K562 (cell line): ENCODE data around the gene ID1. TPM values are rescaled to one million over a fixed set of nuclear protein-coding genes. Genes with fewer than 3 reads are reported as not detected.

Experiments used
- ATAC-seq: fragments of 200-7000 bp; cut with Tn5 transposase; 3 replicates; pipeline ENCODE4 v1.9.1; 2020; ENCODE audit warnings: moderate library complexity
- BruUV-seq: library from RNA; stranded (reverse); fragments of 400-500 nt; replicated peaks from 2 replicates; lab custom pipeline; 2021; lab: Mats Ljungman, UMichigan
- CTCF ChIA-PET: fragments of 300-600 bp; formaldehyde crosslinking; extraction: SDS; loops from one replicate; lab custom pipeline; 2021; ENCODE audit warnings: low intra/inter-chr PET ratio; lab: Yijun Ruan, JAX
- POLR2A ChIA-PET: fragments of 300-600, 350-650 bp; sonication (Branson Sonifier 250); formaldehyde crosslinking; extraction: SDS; loops from one replicate; lab custom pipeline; 2021; ENCODE audit warnings: antibody characterized with exemption, inconsistent platforms; lab: Yijun Ruan, JAX
- DNase-seq, 4 experiments: peaks; one replicate each; pipeline versions ENCODE4 v3.0.0 to v3.0.0-alpha.2; 2011 to 2018; ENCODE audit warnings: low spot score in 3 of 4, mixed read lengths in 3 of 4; ENCODE audit errors: extremely low read depth in 1 of 4
- FAIRE-seq: peaks from 2 replicates; lab custom pipeline; 2011; peaks lifted over from hg19 to GRCh38; lab: Jason Lieb, UNC
- H2AFZ ChIP-seq: 2 replicates; pipeline ENCODE4 v1.6.0; 2011; ENCODE audit warnings: low read depth, low read length, control low read depth, inconsistent platforms
- H3K27ac ChIP-seq: fragments of 200-600 bp; 3 replicates; pipeline ENCODE4 v1.8.0; 2011; ENCODE audit warnings: low read depth, mild to moderate bottlenecking, control low read depth, inconsistent platforms, low read length, moderate library complexity, mixed read lengths; ENCODE audit errors: extremely low read depth
- H3K27me3 ChIP-seq, 2 experiments: fragments of 300-600 bp in 1 of 2; 2 replicates in 1 of 2; 3 replicates in 1 of 2; pipeline versions ENCODE4 v1.6.0 to v1.8.0; 2011; ENCODE audit warnings: inconsistent platforms in 2 of 2, low read length in 2 of 2, mild to moderate bottlenecking in 1 of 2, mixed read lengths in 1 of 2, moderate library complexity in 1 of 2; ENCODE audit not compliant: control insufficient read depth in 2 of 2, insufficient read depth in 2 of 2
- H3K36me3 ChIP-seq: fragments of 300-600 bp; 3 replicates; pipeline ENCODE4 v1.8.0; 2011; ENCODE audit warnings: mild to moderate bottlenecking, low read length, inconsistent platforms; ENCODE audit not compliant: control insufficient read depth, insufficient read depth
- H3K4me1 ChIP-seq, 2 experiments: fragments of 200-600 bp in 1 of 2; replicated peaks in 1 of 2; 2 replicates in 1 of 2; 3 replicates in 1 of 2; pipeline versions ENCODE4 v1.5.1 to v1.8.0; 2011; ENCODE audit warnings: inconsistent platforms in 2 of 2, low read length in 2 of 2, mild to moderate bottlenecking in 1 of 2, mixed read lengths in 1 of 2, moderate library complexity in 1 of 2; ENCODE audit not compliant: control insufficient read depth in 2 of 2, insufficient read depth in 2 of 2
- H3K4me2 ChIP-seq: 2 replicates; pipeline ENCODE4 v1.6.1; 2011; ENCODE audit warnings: low read length, control low read depth, inconsistent platforms, mixed read lengths; ENCODE audit not compliant: insufficient read depth
- H3K4me3 ChIP-seq: fragments of 200-600 bp; sonication (generic), shearing (Covaris generic); 2 replicates; pipeline ENCODE4 v1.5.1; 2016; ENCODE audit warnings: control low read depth, inconsistent platforms
- H3K79me2 ChIP-seq: fragments of 200-600 bp; 3 replicates; pipeline ENCODE4 v1.8.0; 2011; ENCODE audit warnings: low read length, inconsistent platforms; ENCODE audit not compliant: control insufficient read depth, insufficient read depth
- H3K9ac ChIP-seq, 2 experiments: 2 replicates each; pipeline versions ENCODE4 v1.6.0 to v1.6.1; 2011; ENCODE audit warnings: low read depth in 2 of 2, low read length in 2 of 2, control low read depth in 1 of 2, inconsistent platforms in 1 of 2, mild to moderate bottlenecking in 1 of 2, mixed read lengths in 1 of 2; ENCODE audit not compliant: insufficient read depth in 1 of 2
- H3K9me1 ChIP-seq: one replicate; pipeline ENCODE4 v1.6.0; 2011; ENCODE audit warnings: inconsistent platforms, mild to moderate bottlenecking, low read length, moderate library complexity; ENCODE audit not compliant: control insufficient read depth, insufficient read depth
- H3K9me3 ChIP-seq: replicated peaks from 2 replicates; pipeline ENCODE4 v1.5.1; 2011; ENCODE audit warnings: low read depth, low read length, inconsistent platforms; ENCODE audit not compliant: control insufficient read depth, insufficient read depth
- H4K20me1 ChIP-seq: replicated peaks from 2 replicates; pipeline ENCODE4 v1.6.1; 2011; ENCODE audit warnings: low read length, inconsistent platforms, mixed read lengths; ENCODE audit not compliant: control insufficient read depth, insufficient read depth
- CUX1 ChIP-seq: fragments of 200-800 bp; sonication (Bioruptor generic); IDR thresholded peaks from 2 replicates; pipeline ENCODE4 v1.6.1; 2016; ENCODE audit warnings: missing genetic modification characterization, missing compliant biosample characterization
- GABPB1 ChIP-seq: sonication (generic); formaldehyde crosslinking; IDR thresholded peaks from 2 replicates; pipeline ENCODE4 v1.8.0; 2022; ENCODE audit warnings: mild to moderate bottlenecking, missing genetic modification reagents
- MCM3 ChIP-seq: fragments of 450-650 bp; IDR thresholded peaks from 2 replicates; pipeline ENCODE4 v1.6.1; 2016
- RBM22 ChIP-seq: fragments of 200-400 bp; formaldehyde crosslinking; IDR thresholded peaks from 2 replicates; pipeline ENCODE4 v1.6.1; 2018; ENCODE audit warnings: low read length, low read depth; ENCODE audit not compliant: poor library complexity, severe bottlenecking
- ZBTB33 ChIP-seq: sonication (generic); formaldehyde crosslinking; IDR thresholded peaks from 2 replicates; pipeline ENCODE4 v1.8.1; 2023; ENCODE audit warnings: mild to moderate bottlenecking, missing genetic modification reagents
- ZNF592 ChIP-seq: fragments of 450-650 bp; IDR thresholded peaks from 2 replicates; pipeline ENCODE4 v1.6.1; 2017; ENCODE audit warnings: antibody characterized with exemption, mild to moderate bottlenecking
- ZNF766 ChIP-seq: fragments of 200-800 bp; sonication (Bioruptor generic); conservative IDR thresholded peaks from 2 replicates; pipeline ENCODE4 v1.6.1; 2016; ENCODE audit warnings: missing genetic modification characterization, missing compliant biosample characterization
- WGBS: fragments of 100-300 bp; shearing (Covaris generic); methylation state at CpG from one replicate; pipeline ENCODE4 v1.1.6; 2016; ENCODE audit warnings: low coverage, mixed read lengths; ENCODE audit not compliant: insufficient coverage; ENCODE audit errors: missing lambda C conversion rate; 5-methylcytosine and 5-hydroxymethylcytosine counted together
- in situ Hi-C: fragments of 300-500 bp; cut with MboI; formaldehyde crosslinking; loops from 4 replicates; pipeline ENCODE4 v1.15.0; 2018; ENCODE audit warnings: inconsistent platforms, mixed read lengths
- intact Hi-C: fragments of 100-400 bp; cut with micrococcal nuclease; formaldehyde crosslinking; loops from 2 replicates; pipeline ENCODE4 v1.14.2; 2022
- polyA plus RNA-seq, 8 experiments: library from polyadenylated mRNA; depleted of rRNA in 4 of 8; stranded (reverse) in 5 of 8; unstranded in 3 of 8; fragments of >200 nt; fragmentation: Nextera tagmentation in 2 of 8; fragmentation: Illumina TruSeq in 1 of 8; extraction: Ambion mirVana in 2 of 8; extraction: Trizol in 1 of 8; gene quantifications; 2 replicates each; pipeline versions ENCODE4 v1.2.1 to v1.2.3, GENCODE V29; 2011 to 2014; ENCODE audit warnings: inconsistent platforms in 1 of 8, missing spikeins in 1 of 8
- total RNA-seq, 7 experiments: library from RNA; depleted of rRNA in 6 of 7; stranded (reverse); fragments of >200 nt in 6 of 7; fragmentation: Illumina TruSeq in 2 of 7; extraction: Trizol in 2 of 7; gene quantifications; 2 replicates each; pipeline versions ENCODE4 v1.2.1 to v1.2.3, GENCODE V29; 2011 to 2021; ENCODE audit warnings: low replicate concordance in 1 of 7

ID1 gene
- total and polyA plus RNA-seq, 9 of the 15 experiments (the other 6 are each of a cell fraction or from before 2014, with no cell fraction given), result 1.4 to 358 (median 65.0) TPM

GRCh38 chr20:31570735-31571617 is 34.1 kb upstream of the ID1 start:
- H3K9ac ChIP-seq, result peak overlapping the region in 1 of 2 experiments; percentile 48; a peak in 2 of 4 replicates
- FAIRE-seq, result no peak
- intact Hi-C loops, result no loop called here
- TF ChIP-seq MCM3 (no peak), CUX1 (CRISPR knock-in tag) (0 out of 2 replicates have a peak, but pooled peaks have one; percentile 9), GABPB1 (CRISPR knock-in tag) (0 out of 2 replicates have a peak, but pooled peaks have one; percentile 29), ZNF766 (no peak), RBM22 (peak; percentile 94), ZBTB33 (peak; percentile 55), ZNF592 (0 out of 2 replicates have a peak, but pooled peaks have one; percentile 21)

More at GRCh38 chr20:31570735-31571617, 34.1 kb upstream of the ID1 start:
- Histone ChIP-seq H3K4me3 (no peak overlapping the region), H2AFZ (no peak overlapping the region), H3K27ac (0 out of 3 replicates have a peak overlapping the region, but pooled peaks have one; percentile 20), H3K4me2 (no peak overlapping the region), H3K36me3 (peaks cover 52% of the 10 kb centered on the region; the same call in 2 of the 3 replicates), H3K27me3 (no peaks in the 10 kb centered on the region), H3K79me2 (peaks cover 19% of the 10 kb centered on the region), H3K9me3 (no peaks in the 10 kb centered on the region), H3K4me1 (peaks cover 15 to 61% of the 10 kb centered on the region in 2 experiments; a peak in 4 of 5 replicates), H4K20me1 (no peaks in the 10 kb centered on the region), H3K9me1 (no peaks in the 10 kb centered on the region)
- WGBS, result 92% methylated on average over 24 of the region's 25 CpGs
- no peak for ATAC-seq
- no peak for DNase-seq
- no TSS peak for BruUV-seq
- CTCF ChIA-PET, result interaction anchor here (0.9 to 2.6 kb wide), 2 partner anchors 42 kb away, joined by 8 to 46 read pairs; no protein-coding TSS in a partner anchor
- POLR2A ChIA-PET, result interaction anchor here (0.6 to 5.9 kb wide), 6 partner anchors 22 to 372 kb away, joined by 3 to 107 read pairs (median 4); partner anchors contain the start of gene ID1
- in situ Hi-C loops, result loop anchor here (5.0 kb wide), 1 partner anchor 156 kb away; no protein-coding TSS in a partner anchor
